ENCODE results near the gene SNX1.
"Not testable (repeated sequence)": the region's sequence is repeated elsewhere in the genome, so short reads cannot be mapped to it uniquely, and the experiment has no call there.

Gene SNX1

GRCh38 chr15:64095795-64096667 is at the start of gene SNX1:
SNX1 (plus strand) TSS chr15:64095982; CDS start chr15:64096014, 32 bp downstream.
- DNase-seq (ENCODE audit: low spot score) = peak; percentile 96

GRCh38 chr15:64046421-64047153 is 49.2 kb upstream of the SNX1 start, which contains the start of gene DAPK2:
DAPK2 (minus strand) TSS chr15:64046485; CDS start chr15:64040261, 6,224 bp downstream.
- peak; percentile 74 for DNase-seq (ENCODE audit: low spot score)

- DNase-seq (ENCODE audit: low spot score) = no peak
Measured at GRCh38 chr15:64048781-64049460, 46.9 kb upstream of the SNX1 start.

- DNase-seq (ENCODE audit: low spot score) = no peak
Measured at GRCh38 chr15:64050281-64051092, 45.3 kb upstream of the SNX1 start.

GRCh38 chr15:64051093-64051402 is 44.7 kb upstream of the SNX1 start:
- DNase-seq (ENCODE audit: low spot score) = no peak

- no peak for DNase-seq (ENCODE audit: low spot score)
Measured at GRCh38 chr15:64051407-64052259, 44.1 kb upstream of the SNX1 start.

GRCh38 chr15:64052925-64053491 is 42.8 kb upstream of the SNX1 start:
- no peak for DNase-seq (ENCODE audit: low spot score)

GRCh38 chr15:64053674-64054073 is 42.1 kb upstream of the SNX1 start:
- not testable (repeated sequence) for DNase-seq (ENCODE audit: low spot score)

- DNase-seq (ENCODE audit: low spot score) = no peak
Measured at GRCh38 chr15:64058279-64058678, 37.5 kb upstream of the SNX1 start.

GRCh38 chr15:64059104-64059503 is 36.7 kb upstream of the SNX1 start:
- DNase-seq (ENCODE audit: low spot score) = not testable (repeated sequence)

GRCh38 chr15:64060716-64061115 is 35.1 kb upstream of the SNX1 start:
- no peak for DNase-seq (ENCODE audit: low spot score)

GRCh38 chr15:64066451-64066850 is 29.3 kb upstream of the SNX1 start:
- DNase-seq (ENCODE audit: low spot score) = no peak

GRCh38 chr15:64067564-64068030 is 28.2 kb upstream of the SNX1 start:
- peak; percentile 79 for DNase-seq (ENCODE audit: low spot score)

GRCh38 chr15:64068133-64068532 is 27.6 kb upstream of the SNX1 start:
- no peak for DNase-seq (ENCODE audit: low spot score)

GRCh38 chr15:64070106-64070505 is 25.7 kb upstream of the SNX1 start:
- DNase-seq (ENCODE audit: low spot score) = no peak

GRCh38 chr15:64070965-64071851 is 24.6 kb upstream of the SNX1 start:
- DNase-seq (ENCODE audit: low spot score) = peak; percentile 76

- DNase-seq (ENCODE audit: low spot score) = no peak
Measured at GRCh38 chr15:64071931-64072765, 23.6 kb upstream of the SNX1 start.

GRCh38 chr15:64072812-64073211 is 23.0 kb upstream of the SNX1 start:
- no peak for DNase-seq (ENCODE audit: low spot score)
